DOHH2 (cell line): ENCODE results near the gene KRT6C.

ENCODE experiments used
- H3F3A ChIP-seq: fragments of 200-600 bp; sonication (generic), shearing (Covaris generic); 2 replicates; pipeline ENCODE4 v1.6.0; 2016; ENCODE audit warnings: antibody characterized with exemption, mild to moderate bottlenecking; ENCODE audit not compliant: control insufficient read depth, insufficient read depth
- H3K27ac ChIP-seq: fragments of 200-600 bp; sonication (generic); 2 replicates; pipeline ENCODE4 v1.5.1; 2014; ENCODE audit warnings: low read depth, mild to moderate bottlenecking, low read length, moderate library complexity
- H3K27me3 ChIP-seq: fragments of 200-600 bp; sonication (generic); 2 replicates; pipeline ENCODE4 v1.6.1; 2014; ENCODE audit warnings: mild to moderate bottlenecking, low read length, mixed read lengths; ENCODE audit not compliant: control insufficient read depth
- H3K36me3 ChIP-seq: fragments of 200-600 bp; sonication (generic); 2 replicates; pipeline ENCODE4 v1.6.1; 2014; ENCODE audit warnings: mild to moderate bottlenecking, low read length, moderate library complexity, mixed read lengths; ENCODE audit not compliant: control insufficient read depth
- H3K4me1 ChIP-seq: fragments of 200-600 bp; sonication (generic); 2 replicates; pipeline ENCODE4 v1.6.1; 2014; ENCODE audit warnings: mild to moderate bottlenecking, low read length, mixed read lengths; ENCODE audit not compliant: control insufficient read depth
- H3K4me2 ChIP-seq: fragments of 200-600 bp; sonication (generic); 2 replicates; pipeline ENCODE4 v1.6.0; 2014; ENCODE audit warnings: mild to moderate bottlenecking, low read length, moderate library complexity
- H3K4me3 ChIP-seq: fragments of 200-600 bp; sonication (generic); 2 replicates; pipeline ENCODE4 v1.5.1; 2014; ENCODE audit warnings: mild to moderate bottlenecking, low read length, mixed read lengths
- H3K79me2 ChIP-seq: fragments of 200-600 bp; sonication (generic); 2 replicates; pipeline ENCODE4 v1.6.1; 2014; ENCODE audit warnings: mild to moderate bottlenecking, low read length, mixed read lengths; ENCODE audit not compliant: control insufficient read depth
- H3K9me2 ChIP-seq: fragments of 200-600 bp; sonication (generic); replicated peaks from 2 replicates; pipeline ENCODE4 v1.6.1; 2014; ENCODE audit warnings: mild to moderate bottlenecking, low read length, mixed read lengths; ENCODE audit not compliant: control insufficient read depth
- H3K9me3 ChIP-seq: fragments of 200-600 bp; sonication (generic); 2 replicates; pipeline ENCODE4 v1.6.1; 2014; ENCODE audit warnings: antibody characterized with exemption, low read length, mixed read lengths; ENCODE audit not compliant: control insufficient read depth, insufficient read depth
- H4K20me1 ChIP-seq: fragments of 200-600 bp; sonication (generic); 2 replicates; pipeline ENCODE4 v1.6.0; 2014; ENCODE audit warnings: low read depth, mild to moderate bottlenecking, antibody characterized with exemption, low read length, moderate library complexity; ENCODE audit not compliant: control insufficient read depth, insufficient read depth
- CTCF ChIP-seq: fragments of 200-600 bp; sonication (generic); IDR thresholded peaks from one replicate; pipeline ENCODE4 v1.5.1; 2014; ENCODE audit warnings: antibody characterized with exemption, mild to moderate bottlenecking, low read depth, low read length; ENCODE audit not compliant: poor library complexity, severe bottlenecking
- EZH2phosphoT487 ChIP-seq: fragments of 200-600 bp; sonication (generic); IDR thresholded peaks from 2 replicates; pipeline ENCODE4 v1.6.1; 2017; ENCODE audit warnings: borderline replicate concordance, mild to moderate bottlenecking, antibody characterized with exemption, low read length, moderate library complexity, mixed read lengths

The KRT6C gene

GRCh38 chr12:52477651-52478050, 4.0 kb upstream of the KRT6C start:
- Histone ChIP-seq H3K9me3 (no peaks in the 10 kb centered on the region), H3K4me1 (no peaks in the 10 kb centered on the region), H3K27ac (no peak overlapping the region), H3K4me3 (no peak overlapping the region), H3F3A (no peaks in the 10 kb centered on the region), H3K36me3 (no peaks in the 10 kb centered on the region), H3K27me3 (no peaks in the 10 kb centered on the region), H3K9me2 (no peaks in the 10 kb centered on the region), H3K4me2 (no peak overlapping the region), H3K79me2 (no peaks in the 10 kb centered on the region), H4K20me1 (no peaks in the 10 kb centered on the region)
- TF ChIP-seq EZH2phosphoT487 (no peak), CTCF (no peak)

GRCh38 chr12:52474212-52474611, 607 bp upstream of the KRT6C start:
- H3K79me2 ChIP-seq, result no peaks in the 10 kb centered on the region
- H3K4me2 ChIP-seq, result no peak overlapping the region
- H3K9me3 ChIP-seq, result no peaks in the 10 kb centered on the region
- H3K9me2 ChIP-seq, result no peaks in the 10 kb centered on the region
- H3K36me3 ChIP-seq, result no peaks in the 10 kb centered on the region
- no peaks in the 10 kb centered on the region for H3K27me3 ChIP-seq
- no peak overlapping the region for H3K4me3 ChIP-seq
- H3F3A ChIP-seq, result no peaks in the 10 kb centered on the region
- no peaks in the 10 kb centered on the region for H4K20me1 ChIP-seq
- H3K27ac ChIP-seq, result no peak overlapping the region
- TF ChIP-seq EZH2phosphoT487, result no peak
- TF ChIP-seq CTCF, result no peak
- no peaks in the 10 kb centered on the region for H3K4me1 ChIP-seq

GRCh38 chr12:52469853-52470252, 3.8 kb downstream of the KRT6C start:
- Histone ChIP-seq H3K36me3 (no peaks in the 10 kb centered on the region), H3K9me3 (no peaks in the 10 kb centered on the region), H3K9me2 (no peaks in the 10 kb centered on the region), H3K4me1 (no peaks in the 10 kb centered on the region), H3K79me2 (no peaks in the 10 kb centered on the region), H3K4me2 (no peak overlapping the region), H3K4me3 (no peak overlapping the region), H3F3A (no peaks in the 10 kb centered on the region), H4K20me1 (no peaks in the 10 kb centered on the region), H3K27me3 (no peaks in the 10 kb centered on the region; the same call in 1 of the 2 replicates), H3K27ac (no peak overlapping the region)
- TF ChIP-seq EZH2phosphoT487 (no peak), CTCF (no peak)

GRCh38 chr12:52464897-52465296, 8.7 kb downstream of the KRT6C start:
- no peaks in the 10 kb centered on the region for H3K9me3 ChIP-seq
- H3K27ac ChIP-seq, result no peak overlapping the region
- H3K79me2 ChIP-seq, result no peaks in the 10 kb centered on the region
- no peaks in the 10 kb centered on the region for H3K4me1 ChIP-seq
- TF ChIP-seq EZH2phosphoT487 (no peak), CTCF (no peak)
- H3K4me3 ChIP-seq, result no peak overlapping the region
- no peak overlapping the region for H3K4me2 ChIP-seq
- peaks cover 7% of the 10 kb centered on the region for H3K27me3 ChIP-seq
- H3K36me3 ChIP-seq, result no peaks in the 10 kb centered on the region
- H4K20me1 ChIP-seq, result no peaks in the 10 kb centered on the region
- H3F3A ChIP-seq, result no peaks in the 10 kb centered on the region
- no peaks in the 10 kb centered on the region for H3K9me2 ChIP-seq
